CD4-positive, CD25-positive, alpha-beta regulatory T cell (primary cell): ENCODE results near the gene IL36RN. TPM values are rescaled to one million over a fixed set of nuclear protein-coding genes. Genes with fewer than 3 reads are reported as not detected.
A peak's percentile ranks its signal among the peaks of the same experiment; 100 is the strongest.

Source experiments
- ATAC-seq, 2 donors: fragments of 150-1000 bp; cut with Tn5 transposase; one replicate each; pipeline ENCODE4 v1.10.0; 2021; ENCODE audit warnings: low read depth in 2 of 2, moderate number of reproducible peaks in 2 of 2, moderate library complexity in 1 of 2
- DNase-seq, 3 donors: peaks; one replicate each; pipeline versions ENCODE4 v3.0.0 to v3.0.0-alpha.2; 2012 to 2022; ENCODE audit warnings: mixed read lengths in 1 of 3
- H3K27ac ChIP-seq: one replicate; pipeline ENCODE4 v1.7.0; 2013; ENCODE audit warnings: mild to moderate bottlenecking, low read length; ENCODE audit not compliant: insufficient read depth, poor library complexity, severe bottlenecking
- H3K27me3 ChIP-seq: one replicate; pipeline ENCODE4 v1.7.0; 2013; ENCODE audit warnings: low read length; ENCODE audit not compliant: control insufficient read depth, insufficient read depth
- H3K36me3 ChIP-seq: one replicate; pipeline ENCODE4 v1.7.0; 2013; ENCODE audit warnings: mild to moderate bottlenecking, low read length, moderate library complexity; ENCODE audit not compliant: control insufficient read depth, insufficient read depth
- H3K4me1 ChIP-seq: 2 replicates; pipeline ENCODE4 v1.7.0; 2013; ENCODE audit warnings: mild to moderate bottlenecking, low read length; ENCODE audit not compliant: insufficient read depth, control insufficient read depth, poor library complexity, severe bottlenecking
- H3K4me3 ChIP-seq: one replicate; pipeline ENCODE4 v1.7.0; 2013; ENCODE audit warnings: low read depth, mild to moderate bottlenecking, low read length, moderate library complexity
- H3K9me3 ChIP-seq, 2 experiments: 1 replicate in 1 of 2; 2 replicates in 1 of 2; pipeline ENCODE4 v1.7.0; 2013; ENCODE audit warnings: low read length in 2 of 2, mild to moderate bottlenecking in 1 of 2, moderate library complexity in 1 of 2; ENCODE audit not compliant: control insufficient read depth in 2 of 2
- H3K27ac Mint-ChIP-seq, 3 donors: one replicate each; pipeline ENCODE4 v1.8.0; 2020 to 2022; ENCODE audit warnings: mild to moderate bottlenecking in 3 of 3, mixed read lengths in 3 of 3, moderate library complexity in 2 of 3
- H3K27me3 Mint-ChIP-seq: one replicate; pipeline ENCODE4 v1.8.0; 2022; ENCODE audit warnings: mild to moderate bottlenecking, mixed read lengths
- H3K36me3 Mint-ChIP-seq: one replicate; pipeline ENCODE4 v1.8.0; 2020; ENCODE audit warnings: mixed read lengths
- H3K4me1 Mint-ChIP-seq, 4 donors: one replicate each; pipeline ENCODE4 v1.8.0; 2020 to 2022; ENCODE audit warnings: mixed read lengths in 4 of 4, mild to moderate bottlenecking in 1 of 4
- H3K4me3 Mint-ChIP-seq, 4 donors: one replicate each; pipeline ENCODE4 v1.8.0; 2020 to 2022; ENCODE audit warnings: mild to moderate bottlenecking in 4 of 4, mixed read lengths in 4 of 4, moderate library complexity in 3 of 4
- H3K9me3 Mint-ChIP-seq, 7 donors: one replicate each; pipeline ENCODE4 v1.8.0; 2020 to 2022; ENCODE audit warnings: mixed read lengths in 7 of 7, mild to moderate bottlenecking in 3 of 7, moderate library complexity in 2 of 7
- polyA plus RNA-seq, 4 donors: library from polyadenylated mRNA; unstranded; fragments of 300-500 nt; fragmentation: Illumina TruSeq; gene quantifications; one replicate each; pipeline ENCODE4 v1.2.3, GENCODE V29; 2021
- total RNA-seq: library from RNA; stranded (reverse); gene quantifications from one replicate; pipeline ENCODE4 v1.2.3, GENCODE V29; 2022

IL36RN gene
- total and polyA plus RNA-seq, 5 donors from 2014 or later: not detected

DNA sequence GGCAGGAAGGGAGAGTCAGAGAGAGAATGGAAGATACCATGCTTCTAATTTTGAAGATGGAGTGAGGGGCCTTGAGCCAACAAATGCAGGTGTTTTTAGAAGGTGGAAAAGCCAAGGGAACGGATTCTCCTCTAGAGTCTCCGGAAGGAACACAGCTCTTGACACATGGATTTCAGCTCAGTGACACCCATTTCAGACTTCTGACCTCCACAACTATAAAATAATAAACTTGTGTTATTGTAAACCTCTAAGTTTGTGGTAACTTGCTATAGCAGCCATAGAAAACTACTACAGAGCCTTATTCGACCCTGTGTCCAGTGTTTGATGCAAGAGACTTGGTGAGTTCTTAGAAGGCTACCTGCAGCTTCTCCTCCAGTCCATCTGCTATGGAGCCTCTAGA is 16.6 kb downstream of the IL36RN start:
- peak overlapping the region in 1 of 3 donors; percentile 39 for H3K27ac Mint-ChIP-seq
- no peaks in the 10 kb centered on the region for H3K36me3 Mint-ChIP-seq
- Histone ChIP-seq H3K27ac (no peak overlapping the region), H3K9me3 (no peaks in the 10 kb centered on the region), H3K4me1 (no peaks in the 10 kb centered on the region), H3K4me3 (no peak overlapping the region), H3K36me3 (no peaks in the 10 kb centered on the region), H3K27me3 (no peaks in the 10 kb centered on the region)
- H3K4me3 Mint-ChIP-seq: no peak overlapping the region
- peaks cover 28% of the 10 kb centered on the region for H3K27me3 Mint-ChIP-seq
- ATAC-seq: no peak
- H3K9me3 Mint-ChIP-seq: peaks cover 0 to 6% (median 0%) of the 10 kb centered on the region in 7 donors
- DNase-seq: no peak
- peaks cover 0 to 9% (median 3%) of the 10 kb centered on the region in 4 donors for H3K4me1 Mint-ChIP-seq

DNA sequence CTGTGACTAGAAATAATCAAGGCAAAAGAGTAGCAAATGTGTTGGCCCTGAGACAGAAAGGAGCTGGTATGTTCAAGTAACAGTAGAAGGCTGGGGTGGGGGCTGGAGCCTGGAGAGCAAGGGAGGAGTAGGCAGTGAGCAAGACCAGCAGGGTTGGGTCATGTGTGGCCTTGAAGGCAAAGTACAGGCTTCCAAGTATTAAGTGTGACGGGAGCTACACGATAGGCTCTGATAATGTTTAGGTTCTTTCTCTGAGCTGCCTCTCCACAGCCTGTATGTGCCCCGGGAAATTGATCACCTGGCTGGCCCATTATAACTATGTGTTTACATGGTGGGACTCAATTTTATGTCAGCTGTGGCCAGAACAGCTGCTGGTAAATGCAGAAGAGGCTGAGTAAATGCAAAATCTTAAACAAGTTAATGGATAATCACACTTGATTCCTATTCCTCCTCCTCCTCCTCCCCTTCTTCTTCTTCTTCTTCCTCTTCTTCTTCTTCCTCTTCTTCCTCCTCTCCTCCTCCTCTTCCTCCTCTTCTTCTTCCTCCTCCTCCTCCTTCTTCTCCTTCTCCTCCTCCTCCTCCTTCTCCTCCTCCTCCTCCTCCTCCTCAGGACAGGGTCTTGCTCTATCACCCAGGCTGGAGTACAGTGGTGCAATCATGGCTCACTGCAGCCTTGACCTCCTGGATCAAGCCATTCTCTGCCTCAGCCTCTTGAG is 18.1 kb downstream of the IL36RN start:
- H3K27ac ChIP-seq: no peak overlapping the region

DNA sequence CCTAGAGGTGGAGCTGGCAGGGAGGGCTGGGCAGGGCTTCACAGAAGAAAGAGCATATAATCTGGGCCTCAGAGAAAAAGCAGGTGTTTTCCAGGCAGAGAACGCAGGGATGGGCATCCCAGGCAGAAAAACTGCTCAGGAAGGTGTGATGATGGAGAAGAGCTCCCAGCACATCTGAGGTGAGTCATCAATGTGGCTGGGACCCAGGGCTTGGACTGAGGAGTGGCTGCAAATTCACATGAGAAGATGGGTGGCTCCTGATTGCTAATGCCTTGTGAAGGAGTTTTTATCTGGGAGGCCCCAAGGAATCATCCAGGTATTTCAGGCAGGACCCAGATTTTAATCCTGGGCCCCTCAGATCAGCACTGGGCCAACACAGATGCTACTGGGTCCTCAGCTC is 18.9 kb downstream of the IL36RN start:
- Histone ChIP-seq H3K36me3 (no peaks in the 10 kb centered on the region), H3K4me3 (no peak overlapping the region), H3K4me1 (no peaks in the 10 kb centered on the region), H3K27me3 (no peaks in the 10 kb centered on the region), H3K9me3 (no peaks in the 10 kb centered on the region), H3K27ac (no peak overlapping the region)
- Mint-ChIP-seq H3K36me3 (no peaks in the 10 kb centered on the region), H3K27me3 (peaks cover 33% of the 10 kb centered on the region), H3K9me3 (peaks cover 0 to 5% (median 0%) of the 10 kb centered on the region in 7 donors), H3K27ac (no peak overlapping the region), H3K4me1 (peaks cover 0 to 9% (median 3%) of the 10 kb centered on the region in 4 donors), H3K4me3 (no peak overlapping the region)
- no peak for DNase-seq
- ATAC-seq: no peak

More for the DNA sequence above, 18.1 kb downstream of the IL36RN start:
- H3K36me3 ChIP-seq: no peaks in the 10 kb centered on the region
- Mint-ChIP-seq H3K4me3 (no peak overlapping the region), H3K36me3 (no peaks in the 10 kb centered on the region), H3K4me1 (peaks cover 0 to 9% (median 3%) of the 10 kb centered on the region in 4 donors), H3K27ac (no peak overlapping the region), H3K9me3 (peaks cover 0 to 5% (median 0%) of the 10 kb centered on the region in 7 donors), H3K27me3 (peaks cover 33% of the 10 kb centered on the region)
- no peak overlapping the region for H3K4me3 ChIP-seq
- no peaks in the 10 kb centered on the region for H3K27me3 ChIP-seq
- no peak for DNase-seq
- no peaks in the 10 kb centered on the region for H3K4me1 ChIP-seq
- ATAC-seq: no peak
- no peaks in the 10 kb centered on the region for H3K9me3 ChIP-seq

DNA sequence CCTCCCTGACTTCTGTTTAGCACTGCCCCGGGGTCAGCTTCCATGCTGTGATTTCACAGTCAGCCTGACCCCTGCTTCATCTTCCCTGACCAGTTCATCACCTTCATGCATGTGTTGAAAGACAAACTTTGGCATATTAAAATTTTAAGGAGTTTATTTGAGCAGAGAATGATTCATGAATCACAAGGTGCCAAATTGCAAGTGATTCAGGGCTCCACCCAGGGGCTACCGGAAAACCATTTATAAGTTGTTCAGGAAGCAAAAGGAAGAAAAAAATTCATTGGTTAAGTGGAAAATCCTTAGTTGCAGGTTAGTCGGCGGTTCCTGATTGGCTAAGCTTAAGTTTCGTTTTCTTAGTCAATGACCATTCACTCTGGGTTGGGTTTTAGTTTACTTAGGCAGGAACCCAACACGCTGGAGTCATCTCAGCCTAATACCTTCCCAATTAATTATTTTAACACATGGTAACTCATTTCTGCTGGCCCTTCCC is 19.4 kb downstream of the IL36RN start:
- Histone ChIP-seq H3K27me3 (no peaks in the 10 kb centered on the region), H3K4me3 (no peak overlapping the region), H3K4me1 (no peaks in the 10 kb centered on the region), H3K27ac (no peak overlapping the region), H3K9me3 (no peaks in the 10 kb centered on the region), H3K36me3 (no peaks in the 10 kb centered on the region)
- Mint-ChIP-seq H3K36me3 (no peaks in the 10 kb centered on the region), H3K27me3 (peaks cover 29% of the 10 kb centered on the region), H3K27ac (no peak overlapping the region), H3K9me3 (peaks cover 0 to 7% (median 0%) of the 10 kb centered on the region in 7 donors), H3K4me3 (no peak overlapping the region), H3K4me1 (peaks cover 0 to 9% (median 3%) of the 10 kb centered on the region in 4 donors)
- no peak for ATAC-seq
- DNase-seq: no peak

DNA sequence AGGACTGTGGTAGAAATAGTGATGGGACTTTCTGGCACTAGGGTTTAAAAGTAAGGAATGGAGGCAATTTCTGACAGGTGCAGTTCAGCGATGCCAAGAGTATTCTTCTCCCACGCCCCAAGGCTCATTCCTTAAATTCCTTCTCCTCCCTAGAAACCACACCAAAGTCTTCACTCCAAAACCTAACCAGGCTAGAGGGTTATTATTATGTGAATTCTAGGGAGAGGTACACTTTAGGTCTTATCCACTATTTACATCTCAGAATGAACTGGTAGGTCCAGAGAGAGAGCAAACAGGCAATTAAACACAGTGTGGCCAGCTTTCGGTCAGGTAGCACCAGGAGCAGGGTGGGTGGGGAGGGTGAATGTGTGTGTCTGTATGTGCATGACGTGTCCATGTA is 20.1 kb downstream of the IL36RN start:
- H3K9me3 ChIP-seq: no peaks in the 10 kb centered on the region
- ATAC-seq (no peak), DNase-seq (no peak)
- Mint-ChIP-seq H3K27ac (no peak overlapping the region), H3K36me3 (no peaks in the 10 kb centered on the region), H3K4me3 (no peak overlapping the region), H3K27me3 (peaks cover 26% of the 10 kb centered on the region), H3K4me1 (peaks cover 0 to 9% (median 3%) of the 10 kb centered on the region in 4 donors), H3K9me3 (peaks cover 0 to 7% (median 0%) of the 10 kb centered on the region in 7 donors)
- no peak overlapping the region for H3K27ac ChIP-seq
- no peak overlapping the region for H3K4me3 ChIP-seq
- H3K4me1 ChIP-seq: no peaks in the 10 kb centered on the region
- H3K27me3 ChIP-seq: no peaks in the 10 kb centered on the region
- H3K36me3 ChIP-seq: no peaks in the 10 kb centered on the region

DNA sequence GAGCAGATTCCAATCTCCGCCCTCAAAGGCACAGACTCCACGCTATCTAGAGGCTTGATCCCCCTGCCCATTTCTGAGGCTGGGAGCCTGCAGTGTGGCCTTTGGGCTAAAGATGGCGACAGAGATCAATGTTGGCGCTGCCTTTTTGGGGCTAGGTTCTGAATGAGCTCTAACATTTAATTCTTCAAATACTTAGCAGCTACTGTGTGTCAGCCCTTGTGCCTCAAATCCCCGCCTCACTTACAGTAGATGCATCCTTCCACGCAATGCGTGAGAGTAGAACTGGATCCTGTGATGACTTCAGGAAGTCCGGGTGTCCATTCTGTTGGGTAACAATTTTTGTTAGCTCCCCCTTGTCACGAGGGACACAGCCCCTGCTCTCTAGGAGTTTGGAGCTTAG is 21.1 kb downstream of the IL36RN start:
- Histone ChIP-seq H3K27me3 (no peaks in the 10 kb centered on the region), H3K4me3 (no peak overlapping the region), H3K27ac (no peak overlapping the region), H3K36me3 (no peaks in the 10 kb centered on the region), H3K4me1 (no peaks in the 10 kb centered on the region), H3K9me3 (no peaks in the 10 kb centered on the region)
- peaks cover 30% of the 10 kb centered on the region for H3K27me3 Mint-ChIP-seq
- peak; percentile 47 to 52 for ATAC-seq
- no peak overlapping the region for H3K4me3 Mint-ChIP-seq
- peaks cover 0 to 7% (median 0%) of the 10 kb centered on the region in 7 donors for H3K9me3 Mint-ChIP-seq
- H3K4me1 Mint-ChIP-seq: peaks cover 0 to 4% (median 1%) of the 10 kb centered on the region in 4 donors
- H3K36me3 Mint-ChIP-seq: no peaks in the 10 kb centered on the region
- peak in 2 of 3 donors; percentile 27 to 38 for DNase-seq
- H3K27ac Mint-ChIP-seq: no peak overlapping the region

DNA sequence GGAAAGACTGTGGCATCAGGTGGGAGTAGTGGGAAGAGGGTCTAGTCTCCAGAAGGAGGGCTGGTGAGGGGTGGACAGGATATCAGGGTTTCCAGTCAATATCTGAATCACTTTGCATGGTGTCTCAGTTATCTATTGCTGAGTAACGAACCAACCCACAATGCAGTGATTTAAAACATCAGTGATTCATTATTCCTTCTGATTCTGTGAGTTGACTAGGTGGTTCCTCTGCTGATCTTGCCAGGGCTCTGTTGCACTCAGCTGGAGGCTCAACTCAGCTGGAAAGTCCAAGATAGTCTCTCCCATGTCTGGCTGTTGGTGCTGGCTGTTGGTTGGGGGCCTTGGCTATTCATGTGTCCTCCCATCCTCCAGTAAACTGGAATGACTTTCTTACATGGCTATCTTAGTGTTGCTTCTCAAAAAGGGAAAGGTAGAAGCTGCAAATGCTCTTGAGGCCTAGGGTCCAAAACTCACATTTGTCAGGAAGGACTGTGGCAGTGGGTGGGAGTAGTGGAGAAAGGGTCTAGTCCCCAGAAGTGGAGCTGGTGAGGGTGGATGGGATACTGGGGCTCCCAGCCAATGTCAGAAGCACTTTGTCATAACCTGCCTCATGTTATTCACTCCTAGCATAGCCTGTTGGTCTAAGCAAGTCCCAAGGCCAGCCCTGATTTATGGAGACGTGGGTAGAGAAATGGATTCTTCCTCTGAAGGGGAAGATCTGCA is 22.7 kb downstream of the IL36RN start:
- no peak overlapping the region for H3K27ac ChIP-seq
- no peak overlapping the region for H3K4me3 ChIP-seq
- peaks cover 26% of the 10 kb centered on the region for H3K27me3 Mint-ChIP-seq
- H3K4me3 Mint-ChIP-seq: no peak overlapping the region
- H3K9me3 Mint-ChIP-seq: peaks cover 0 to 8% (median 0%) of the 10 kb centered on the region in 7 donors
- no peak for ATAC-seq
- no peaks in the 10 kb centered on the region for H3K27me3 ChIP-seq
- H3K27ac Mint-ChIP-seq: peak overlapping the region in 1 of 3 donors; percentile 16
- H3K36me3 Mint-ChIP-seq: no peaks in the 10 kb centered on the region
- DNase-seq: no peak
- H3K4me1 Mint-ChIP-seq: no peaks in the 10 kb centered on the region
- H3K9me3 ChIP-seq: no peaks in the 10 kb centered on the region
- no peaks in the 10 kb centered on the region for H3K4me1 ChIP-seq
- no peaks in the 10 kb centered on the region for H3K36me3 ChIP-seq
